ENCODE results near the gene ACACB.

- TF ChIP-seq EZH2 (IDR thresholded peaks at IDR 0.05), result no peak
- TF ChIP-seq POLR2AphosphoS5 (IDR thresholded peaks at IDR 0.05; ENCODE audit: borderline replicate concordance, low read depth, low read length), result no peak
- TF ChIP-seq FOXP2 (optimal IDR thresholded peaks at IDR 0.05; ENCODE audit: control extremely low read depth, extremely low read length, insufficient read depth), result no peak
These were observed at the start of gene ACACB for GRCh38 chr12:109115758-109116610.
